Measurements from ENCODE around the gene SBK3.

DNA sequence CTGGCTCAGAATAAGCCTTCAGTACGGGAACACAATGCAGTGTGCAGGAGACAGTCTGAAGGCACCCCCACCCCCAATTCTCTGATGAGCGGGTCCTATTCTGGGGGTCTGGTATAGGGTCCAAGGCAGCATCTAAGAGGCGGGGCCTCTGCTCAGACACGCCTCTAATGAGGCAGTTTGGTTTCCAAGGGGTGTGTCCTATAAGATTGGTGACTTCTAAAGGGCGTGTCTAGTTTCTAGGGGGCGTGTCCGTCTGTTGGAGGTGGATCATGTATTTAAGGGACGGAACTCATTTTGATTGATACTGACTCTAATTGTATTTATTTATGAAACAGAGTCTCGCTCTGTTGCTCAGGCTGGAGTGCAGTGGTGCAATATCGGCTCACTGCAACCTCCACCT, 45.3 kb upstream of the SBK3 start:
- TF ChIP-seq, protein P1, sequence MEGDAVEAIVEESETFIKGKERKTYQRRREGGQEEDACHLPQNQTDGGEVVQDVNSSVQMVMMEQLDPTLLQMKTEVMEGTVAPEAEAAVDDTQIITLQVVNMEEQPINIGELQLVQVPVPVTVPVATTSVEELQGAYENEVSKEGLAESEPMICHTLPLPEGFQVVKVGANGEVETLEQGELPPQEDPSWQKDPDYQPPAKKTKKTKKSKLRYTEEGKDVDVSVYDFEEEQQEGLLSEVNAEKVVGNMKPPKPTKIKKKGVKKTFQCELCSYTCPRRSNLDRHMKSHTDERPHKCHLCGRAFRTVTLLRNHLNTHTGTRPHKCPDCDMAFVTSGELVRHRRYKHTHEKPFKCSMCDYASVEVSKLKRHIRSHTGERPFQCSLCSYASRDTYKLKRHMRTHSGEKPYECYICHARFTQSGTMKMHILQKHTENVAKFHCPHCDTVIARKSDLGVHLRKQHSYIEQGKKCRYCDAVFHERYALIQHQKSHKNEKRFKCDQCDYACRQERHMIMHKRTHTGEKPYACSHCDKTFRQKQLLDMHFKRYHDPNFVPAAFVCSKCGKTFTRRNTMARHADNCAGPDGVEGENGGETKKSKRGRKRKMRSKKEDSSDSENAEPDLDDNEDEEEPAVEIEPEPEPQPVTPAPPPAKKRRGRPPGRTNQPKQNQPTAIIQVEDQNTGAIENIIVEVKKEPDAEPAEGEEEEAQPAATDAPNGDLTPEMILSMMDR (IDR thresholded peaks at IDR 0.05): no peak
- TF ChIP-seq POLR2A (IDR thresholded peaks at IDR 0.05): no peak

Data from esophagus squamous epithelium (tissue), 4 donors.